Activated CD8-positive, alpha-beta T cell treated with anti-CD3 and anti-CD28 coated beads, Interleukin-2, amount 10 ng/mL, durations not matched to agents 7 days and 5 days (primary cell): Measurements from ENCODE around the gene FAM131C. TPM values are rescaled to one million over a fixed set of nuclear protein-coding genes. Genes with fewer than 3 reads are reported as not detected.
"Not testable (repeated sequence)": the region's sequence is repeated elsewhere in the genome, so short reads cannot be mapped to it uniquely, and the experiment has no call there.

Experiments
- ATAC-seq: fragments of 150-1000 bp; cut with Tn5 transposase; one replicate; pipeline ENCODE4 v1.10.0; 2021; ENCODE audit warnings: moderate library complexity
- CTCF ChIA-PET: fragments of 350-600 bp; sonication (Branson Sonifier 250); formaldehyde crosslinking; loops from one replicate; lab custom pipeline; 2021; ENCODE audit warnings: antibody characterized with exemption; lab: Charles Lee
- POLR2A ChIA-PET: fragments of 350-600 bp; sonication (Branson Sonifier 250); formaldehyde crosslinking; loops from one replicate; lab custom pipeline; 2021; ENCODE audit warnings: antibody characterized with exemption; lab: Charles Lee
- DNase-seq: peaks from one replicate; pipeline ENCODE4 v3.0.0-alpha.2; 2020
- H3K27ac Mint-ChIP-seq: one replicate; pipeline ENCODE4 v1.8.0; 2021; ENCODE audit warnings: mild to moderate bottlenecking, mixed read lengths
- H3K27me3 Mint-ChIP-seq: one replicate; pipeline ENCODE4 v1.8.0; 2021; ENCODE audit warnings: low read depth, mixed read lengths
- H3K36me3 Mint-ChIP-seq: one replicate; pipeline ENCODE4 v1.8.0; 2021; ENCODE audit warnings: low read depth, mixed read lengths
- H3K4me1 Mint-ChIP-seq: one replicate; pipeline ENCODE4 v1.8.0; 2021; ENCODE audit warnings: low read depth, mixed read lengths
- H3K4me3 Mint-ChIP-seq: one replicate; pipeline ENCODE4 v1.8.0; 2021; ENCODE audit warnings: mild to moderate bottlenecking, mixed read lengths
- H3K9me3 Mint-ChIP-seq: one replicate; pipeline ENCODE4 v1.8.0; 2022; ENCODE audit warnings: mixed read lengths; ENCODE audit not compliant: insufficient read depth
- total RNA-seq, 2 experiments: library from RNA; stranded (reverse); gene quantifications; one replicate each; pipeline ENCODE4 v1.2.3, GENCODE V29; 2021

Gene FAM131C
- total RNA-seq, 2 experiments from 2014 or later, result 6.0 to 6.1 TPM

DNA sequence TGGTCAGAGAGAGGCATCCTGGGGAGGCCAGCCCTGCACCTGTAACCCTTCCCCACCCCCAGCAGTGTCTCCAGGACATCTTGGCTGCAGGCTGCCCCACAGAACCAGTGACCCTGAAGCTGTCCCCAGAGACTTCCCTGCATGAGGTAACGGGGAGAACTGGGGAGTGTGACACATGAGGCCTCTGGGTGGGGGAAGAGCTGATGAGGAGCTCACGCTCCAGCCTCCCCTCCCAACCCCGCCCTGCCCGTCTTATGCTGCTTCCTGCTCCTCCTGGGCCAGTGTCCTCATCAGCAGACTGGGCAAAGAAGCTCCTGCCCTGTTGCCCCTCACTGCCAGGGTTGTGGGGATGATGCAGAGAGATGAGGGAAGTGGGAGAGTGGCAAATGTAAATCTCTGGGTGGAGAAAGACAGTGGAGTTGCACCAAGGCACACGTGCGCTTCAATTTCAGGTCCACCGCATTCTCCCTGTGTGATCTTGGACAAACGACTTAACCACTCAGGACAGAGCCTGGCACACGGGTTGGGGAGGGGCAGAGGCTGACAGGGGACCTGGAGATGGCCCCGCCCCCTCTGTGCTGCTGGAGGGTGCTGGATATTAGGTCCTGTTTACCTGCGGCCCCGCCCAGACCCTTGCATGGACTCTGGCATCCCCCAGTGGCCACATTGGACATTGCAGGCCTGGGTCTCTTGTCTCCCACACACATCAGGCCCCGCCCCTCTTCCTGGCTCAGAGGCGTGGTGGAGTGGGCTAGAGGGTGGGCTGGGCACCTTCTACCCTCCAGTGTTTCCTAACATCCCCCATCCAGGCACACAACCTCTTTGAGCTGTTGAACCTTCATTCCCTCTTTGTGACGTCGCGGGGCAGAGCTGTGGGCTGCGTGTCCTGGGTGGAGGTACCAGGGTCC is 17.6 kb downstream of the FAM131C start:
- POLR2A ChIA-PET, result interaction anchor here (0.6 kb wide), 3 partner anchors 18 to 106 kb away, joined by 3 to 4 read pairs (median 3); partner anchors contain the start of gene FAM131C
- Mint-ChIP-seq H3K27ac (peak overlapping the region; percentile 17), H3K4me1 (peaks cover 16% of the 10 kb centered on the region), H3K36me3 (no peaks in the 10 kb centered on the region), H3K4me3 (no peak overlapping the region), H3K27me3 (no peaks in the 10 kb centered on the region), H3K9me3 (no peaks in the 10 kb centered on the region)
- CTCF ChIA-PET, result interaction anchor here (0.7 to 2.6 kb wide), 8 partner anchors 9 to 264 kb away, joined by 3 to 9 read pairs (median 5); no protein-coding TSS in a partner anchor
- DNase-seq (peak; percentile 93), ATAC-seq (peak; percentile 97)

- no peaks in the 10 kb centered on the region for H3K9me3 Mint-ChIP-seq
- H3K36me3 Mint-ChIP-seq, result no peaks in the 10 kb centered on the region
- ChIA-PET CTCF (interaction anchor here (0.9 to 2.6 kb wide), 5 partner anchors 9 to 251 kb away, joined by 3 to 9 read pairs (median 5); no protein-coding TSS in a partner anchor), POLR2A (no interaction called here)
- no peak overlapping the region for H3K4me3 Mint-ChIP-seq
- peak overlapping the region; percentile 29 for H3K27ac Mint-ChIP-seq
- ATAC-seq, result no peak
- H3K4me1 Mint-ChIP-seq, result peaks cover 16% of the 10 kb centered on the region
- H3K27me3 Mint-ChIP-seq, result no peaks in the 10 kb centered on the region
- no peak for DNase-seq
Observed at GRCh38 chr1:16054598-16055540, 18.6 kb downstream of the FAM131C start.

DNA sequence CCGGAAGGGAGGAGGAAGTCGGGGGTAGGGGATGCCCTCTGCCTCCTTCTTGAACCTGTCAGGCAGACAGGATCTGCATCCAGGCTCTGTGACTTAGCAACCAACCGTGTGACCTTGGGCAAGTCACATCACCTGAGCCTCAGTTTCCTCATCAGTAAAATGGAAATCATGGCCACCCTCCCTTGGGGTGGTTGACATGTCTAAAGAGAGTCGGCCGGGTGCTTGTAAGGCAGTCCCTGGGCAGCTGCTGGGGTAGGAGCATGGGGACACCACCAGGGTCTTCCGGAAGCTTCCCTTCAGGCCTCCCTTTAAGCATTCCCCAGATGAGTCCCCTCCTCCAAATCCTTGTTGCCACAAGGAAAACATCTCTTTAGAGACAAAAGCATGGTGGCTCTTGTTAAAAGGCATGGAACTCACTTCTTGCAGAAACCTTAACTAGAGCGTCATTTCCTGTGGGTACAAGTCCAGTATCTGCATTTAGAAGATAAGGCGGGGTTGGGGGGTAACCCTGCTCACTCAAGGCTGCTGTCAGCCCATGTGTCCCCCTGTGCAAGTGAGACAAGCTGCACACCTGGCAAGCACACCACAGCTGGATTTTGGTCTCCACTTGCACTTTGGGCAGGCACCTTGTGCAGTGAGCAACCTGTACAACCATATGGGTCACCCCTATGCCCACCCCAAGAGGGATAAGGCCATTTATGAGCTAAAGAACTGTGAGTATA is 19.5 kb downstream of the FAM131C start:
- DNase-seq, result no peak
- H3K4me3 Mint-ChIP-seq, result no peak overlapping the region
- no peak for ATAC-seq
- ChIA-PET CTCF (interaction anchor here (1.1 to 2.6 kb wide), 2 partner anchors 46 to 250 kb away, joined by 3 to 9 read pairs; no protein-coding TSS in a partner anchor), POLR2A (no interaction called here)
- H3K9me3 Mint-ChIP-seq, result no peaks in the 10 kb centered on the region
- no peak overlapping the region for H3K27ac Mint-ChIP-seq
- H3K4me1 Mint-ChIP-seq, result peaks cover 16% of the 10 kb centered on the region
- no peaks in the 10 kb centered on the region for H3K36me3 Mint-ChIP-seq
- no peaks in the 10 kb centered on the region for H3K27me3 Mint-ChIP-seq

DNA sequence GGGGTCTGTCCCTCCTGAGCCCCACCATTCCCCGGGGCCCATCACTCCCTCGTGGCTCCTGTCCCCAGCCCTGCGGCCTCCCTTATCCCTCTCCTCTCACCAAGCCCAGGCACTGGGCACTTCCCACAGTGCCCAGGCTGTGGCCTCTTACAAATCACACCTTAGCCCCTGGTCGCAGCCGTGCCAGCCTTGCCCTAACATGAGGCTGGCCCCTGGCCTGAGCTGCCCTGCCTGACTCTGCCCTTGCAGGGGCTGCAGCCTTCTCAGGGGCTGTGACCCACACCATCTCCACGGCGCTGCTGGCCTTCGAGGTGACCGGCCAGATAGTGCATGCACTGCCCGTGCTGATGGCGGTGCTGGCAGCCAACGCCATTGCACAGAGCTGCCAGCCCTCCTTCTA is 21.5 kb downstream of the FAM131C start:
- ATAC-seq, H3K36me3 Mint-ChIP-seq, H3K9me3 Mint-ChIP-seq, CTCF ChIA-PET, H3K27me3 Mint-ChIP-seq, POLR2A ChIA-PET, DNase-seq, H3K27ac Mint-ChIP-seq, H3K4me3 Mint-ChIP-seq: not testable (repeated sequence)
- peaks cover 16% of the 10 kb centered on the region for H3K4me1 Mint-ChIP-seq

GRCh38 chr1:16051039-16051438 is 22.4 kb downstream of the FAM131C start:
- DNase-seq, result no peak
- ATAC-seq, result no peak
- H3K9me3 Mint-ChIP-seq, result no peaks in the 10 kb centered on the region
- H3K27me3 Mint-ChIP-seq, result peaks cover 3% of the 10 kb centered on the region
- no peaks in the 10 kb centered on the region for H3K36me3 Mint-ChIP-seq
- ChIA-PET CTCF (no interaction called here), POLR2A (no interaction called here)
- H3K4me1 Mint-ChIP-seq, result peaks cover 14% of the 10 kb centered on the region
- no peak overlapping the region for H3K4me3 Mint-ChIP-seq
- no peak overlapping the region for H3K27ac Mint-ChIP-seq

DNA sequence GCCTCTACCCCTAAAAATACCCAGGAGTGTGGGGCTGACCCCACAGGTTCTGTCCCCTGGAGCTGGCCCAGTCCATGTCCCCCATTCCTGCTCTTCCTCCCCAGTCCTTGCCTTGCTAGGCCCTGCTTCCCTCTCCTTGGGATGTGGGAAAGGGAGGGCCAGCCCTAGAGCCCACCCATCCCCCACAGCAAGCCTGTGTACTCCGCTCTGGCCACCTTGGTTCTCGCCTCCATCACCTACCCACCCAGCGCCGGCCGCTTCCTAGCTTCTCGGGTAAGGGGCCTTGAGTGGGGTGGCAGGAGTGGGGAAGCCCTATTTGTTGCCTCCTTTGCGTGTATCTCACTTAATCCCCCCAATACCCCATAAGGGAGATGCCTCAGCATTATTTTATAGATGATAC is 23.1 kb downstream of the FAM131C start:
- no peak overlapping the region for H3K27ac Mint-ChIP-seq
- no peaks in the 10 kb centered on the region for H3K36me3 Mint-ChIP-seq
- H3K9me3 Mint-ChIP-seq, result no peaks in the 10 kb centered on the region
- peaks cover 10% of the 10 kb centered on the region for H3K4me1 Mint-ChIP-seq
- no peak for ATAC-seq
- CTCF ChIA-PET, result no interaction called here
- H3K4me3 Mint-ChIP-seq, result no peak overlapping the region
- peaks cover 3% of the 10 kb centered on the region for H3K27me3 Mint-ChIP-seq
- no peak for DNase-seq
- POLR2A ChIA-PET, result no interaction called here

GRCh38 chr1:16048573-16049189 is 24.8 kb downstream of the FAM131C start:
- POLR2A ChIA-PET, result no interaction called here
- CTCF ChIA-PET, result no interaction called here
- Mint-ChIP-seq H3K4me1 (peaks cover under 1% of the 10 kb centered on the region), H3K9me3 (no peaks in the 10 kb centered on the region), H3K36me3 (no peaks in the 10 kb centered on the region), H3K4me3 (no peak overlapping the region), H3K27ac (no peak overlapping the region), H3K27me3 (peaks cover 3% of the 10 kb centered on the region)
- ATAC-seq (peak; percentile 50), DNase-seq (peak; percentile 45)

- H3K27me3 Mint-ChIP-seq, result peaks cover 3% of the 10 kb centered on the region
- no peaks in the 10 kb centered on the region for H3K36me3 Mint-ChIP-seq
- POLR2A ChIA-PET, result no interaction called here
- DNase-seq, result no peak
- no peak for ATAC-seq
- CTCF ChIA-PET, result interaction anchor here (1.7 kb wide), 1 partner anchor 31 kb away, joined by 6 read pairs; no protein-coding TSS in a partner anchor
- H3K4me1 Mint-ChIP-seq, result no peaks in the 10 kb centered on the region
- H3K9me3 Mint-ChIP-seq, result no peaks in the 10 kb centered on the region
- H3K4me3 Mint-ChIP-seq, result no peak overlapping the region
- no peak overlapping the region for H3K27ac Mint-ChIP-seq
Observed at GRCh38 chr1:16047791-16048475, 25.5 kb downstream of the FAM131C start.

DNA sequence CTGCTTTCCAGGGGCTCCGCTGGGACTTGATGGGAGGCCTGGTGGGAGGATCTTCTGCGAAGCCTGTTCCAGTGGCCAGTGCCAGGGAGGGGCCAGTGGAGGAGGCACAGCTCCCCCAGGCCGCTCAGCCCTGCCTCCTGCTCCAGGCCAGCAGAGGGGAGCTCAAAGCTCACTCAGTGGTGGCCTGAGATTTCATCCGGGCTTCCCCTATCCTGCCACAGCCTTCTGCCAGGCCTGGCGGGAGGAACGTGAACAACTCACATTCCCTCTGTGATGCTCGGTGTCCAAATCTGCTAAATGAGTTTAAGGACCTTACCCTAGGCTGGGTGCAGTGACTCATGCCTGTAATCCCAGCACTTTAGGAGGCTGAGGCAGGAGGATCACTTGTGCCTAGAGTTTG is 26.6 kb downstream of the FAM131C start:
- ATAC-seq, result no peak
- CTCF ChIA-PET, result interaction anchor here (1.7 kb wide), 1 partner anchor 32 kb away, joined by 6 read pairs; no protein-coding TSS in a partner anchor
- POLR2A ChIA-PET, result no interaction called here

DNA sequence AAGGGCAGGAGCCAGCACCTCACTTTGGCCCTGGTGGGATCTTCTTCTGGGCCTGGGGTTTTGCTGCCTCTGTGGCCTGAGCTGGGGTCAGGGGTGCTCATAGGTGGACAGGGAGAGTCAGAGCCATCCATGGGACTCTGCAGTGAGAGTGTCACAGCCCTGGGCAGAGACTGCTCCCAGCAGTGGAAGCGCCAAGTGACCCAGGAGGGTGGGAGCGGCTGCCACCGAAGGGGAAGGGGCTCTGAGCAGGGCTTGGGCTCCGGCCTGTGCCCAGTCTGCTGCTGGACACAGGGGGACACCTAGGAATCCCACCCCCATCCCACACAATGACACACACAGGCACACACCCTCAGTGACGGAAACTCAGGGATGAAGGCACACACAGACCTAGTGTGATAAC is 29.5 kb downstream of the FAM131C start:
- Mint-ChIP-seq H3K27ac (no peak overlapping the region), H3K4me3 (no peak overlapping the region), H3K36me3 (no peaks in the 10 kb centered on the region), H3K4me1 (no peaks in the 10 kb centered on the region), H3K27me3 (peaks cover 3% of the 10 kb centered on the region), H3K9me3 (no peaks in the 10 kb centered on the region)
- ATAC-seq (no peak), DNase-seq (no peak)
- ChIA-PET CTCF (no interaction called here), POLR2A (no interaction called here)

More for the DNA sequence above, 26.6 kb downstream of the FAM131C start:
- no peaks in the 10 kb centered on the region for H3K4me1 Mint-ChIP-seq
- H3K9me3 Mint-ChIP-seq, result no peaks in the 10 kb centered on the region
- no peak overlapping the region for H3K4me3 Mint-ChIP-seq
- H3K27ac Mint-ChIP-seq, result no peak overlapping the region
- peaks cover 3% of the 10 kb centered on the region for H3K27me3 Mint-ChIP-seq
- DNase-seq, result no peak
- no peaks in the 10 kb centered on the region for H3K36me3 Mint-ChIP-seq
